ENCODE measurements around the gene RCCD1. TPM values are rescaled to one million over a fixed set of nuclear protein-coding genes. Genes with fewer than 3 reads are reported as not detected.

RCCD1 gene
- total RNA-seq, 2 experiments from 2014 or later = 30.0 to 30.9 TPM

DNA sequence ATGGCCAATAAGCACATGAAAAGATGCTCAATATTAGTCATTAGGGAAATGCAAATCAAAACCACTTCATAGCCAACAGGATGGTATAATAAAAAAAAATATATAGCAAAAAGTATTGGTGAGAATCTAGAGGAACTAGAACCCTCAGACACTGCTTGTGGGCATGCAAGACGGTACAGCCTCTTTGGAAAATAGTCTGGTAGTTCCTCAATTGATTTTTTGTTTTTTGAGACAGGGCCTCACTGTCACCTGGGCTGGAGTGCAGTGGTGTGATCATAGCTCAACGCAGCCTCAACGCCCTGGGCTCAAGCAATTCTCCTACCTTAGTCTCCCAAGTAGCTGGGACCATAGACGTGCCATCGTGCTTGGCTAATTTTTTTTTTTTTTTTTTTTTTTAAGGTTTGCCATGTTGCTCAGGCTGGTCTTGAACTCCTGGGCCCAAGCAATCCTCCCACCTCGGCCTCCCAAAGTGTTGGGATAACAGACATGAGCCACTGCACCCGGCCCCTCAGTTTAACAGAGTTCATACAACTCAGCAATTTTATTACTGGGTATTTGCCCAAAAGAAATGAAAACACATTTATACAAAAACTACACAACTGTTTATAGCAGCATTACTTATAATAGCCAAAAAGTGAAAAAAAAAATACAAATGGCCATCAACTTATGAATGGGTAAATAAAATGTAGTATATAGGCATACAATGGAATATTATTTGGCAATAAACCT lies 34.5 kb downstream of the RCCD1 start:
- ChIA-PET POLR2A (interaction anchor here (1.0 to 1.3 kb wide), 2 partner anchors 8 to 34 kb away, joined by 3 read pairs; partner anchors contain the start of gene VPS33B), CTCF (interaction anchor here (1.0 to 1.8 kb wide), 3 partner anchors 11 to 44 kb away, joined by 3 to 5 read pairs (median 3); no protein-coding TSS in a partner anchor)
- no peak for ATAC-seq
- intact Hi-C loops (cut with micrococcal nuclease) = no loop called here
- no peak overlapping the region for H3K4me3 Mint-ChIP-seq
- H3K27me3 Mint-ChIP-seq = no peaks in the 10 kb centered on the region
- TF ChIP-seq, protein P1, sequence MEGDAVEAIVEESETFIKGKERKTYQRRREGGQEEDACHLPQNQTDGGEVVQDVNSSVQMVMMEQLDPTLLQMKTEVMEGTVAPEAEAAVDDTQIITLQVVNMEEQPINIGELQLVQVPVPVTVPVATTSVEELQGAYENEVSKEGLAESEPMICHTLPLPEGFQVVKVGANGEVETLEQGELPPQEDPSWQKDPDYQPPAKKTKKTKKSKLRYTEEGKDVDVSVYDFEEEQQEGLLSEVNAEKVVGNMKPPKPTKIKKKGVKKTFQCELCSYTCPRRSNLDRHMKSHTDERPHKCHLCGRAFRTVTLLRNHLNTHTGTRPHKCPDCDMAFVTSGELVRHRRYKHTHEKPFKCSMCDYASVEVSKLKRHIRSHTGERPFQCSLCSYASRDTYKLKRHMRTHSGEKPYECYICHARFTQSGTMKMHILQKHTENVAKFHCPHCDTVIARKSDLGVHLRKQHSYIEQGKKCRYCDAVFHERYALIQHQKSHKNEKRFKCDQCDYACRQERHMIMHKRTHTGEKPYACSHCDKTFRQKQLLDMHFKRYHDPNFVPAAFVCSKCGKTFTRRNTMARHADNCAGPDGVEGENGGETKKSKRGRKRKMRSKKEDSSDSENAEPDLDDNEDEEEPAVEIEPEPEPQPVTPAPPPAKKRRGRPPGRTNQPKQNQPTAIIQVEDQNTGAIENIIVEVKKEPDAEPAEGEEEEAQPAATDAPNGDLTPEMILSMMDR (IDR thresholded peaks at IDR 0.05) = no peak
- no peak overlapping the region for H3K27ac Mint-ChIP-seq
- peaks cover 21% of the 10 kb centered on the region for H3K36me3 Mint-ChIP-seq (ENCODE audit: low read depth)
- H3K4me1 Mint-ChIP-seq (ENCODE audit: low read depth) = peaks cover 23% of the 10 kb centered on the region
- no peaks in the 10 kb centered on the region for H3K9me3 Mint-ChIP-seq
- no peak for DNase-seq

DNA sequence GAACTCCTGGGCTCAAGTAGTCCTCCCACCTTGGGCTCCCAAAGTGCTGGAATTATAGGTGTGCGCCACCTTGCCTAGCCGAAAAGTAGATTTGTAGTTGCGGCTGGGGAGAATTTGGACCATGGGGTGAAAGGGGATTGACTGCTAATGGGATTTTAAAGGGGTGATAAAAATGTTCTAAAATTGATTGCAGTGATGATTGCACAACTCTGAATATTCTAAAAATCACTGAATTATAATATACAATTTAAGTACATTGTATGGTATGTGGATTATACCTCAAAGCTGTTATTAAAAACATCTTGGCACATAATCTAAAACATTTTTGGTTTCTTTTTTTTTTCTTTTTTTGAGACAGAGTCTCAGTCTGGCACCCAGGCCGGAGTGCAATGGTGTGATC lies 35.8 kb downstream of the RCCD1 start:
- intact Hi-C loops (cut with micrococcal nuclease) = no loop called here
- H3K36me3 Mint-ChIP-seq (ENCODE audit: low read depth) = peaks cover 16% of the 10 kb centered on the region
- ATAC-seq = no peak
- H3K9me3 Mint-ChIP-seq = no peaks in the 10 kb centered on the region
- no peak overlapping the region for H3K4me3 Mint-ChIP-seq
- ChIA-PET POLR2A (interaction anchor here (1.3 kb wide), 1 partner anchor 32 kb away, joined by 3 read pairs; the partner anchor contains the start of gene VPS33B), CTCF (interaction anchor here (1.1 kb wide), 1 partner anchor 12 kb away, joined by 3 read pairs; no protein-coding TSS in a partner anchor)
- H3K27me3 Mint-ChIP-seq = no peaks in the 10 kb centered on the region
- peaks cover 25% of the 10 kb centered on the region for H3K4me1 Mint-ChIP-seq (ENCODE audit: low read depth)
- no peak overlapping the region for H3K27ac Mint-ChIP-seq
- no peak for DNase-seq
- TF ChIP-seq, protein P1 (IDR thresholded peaks at IDR 0.05) = no peak

DNA sequence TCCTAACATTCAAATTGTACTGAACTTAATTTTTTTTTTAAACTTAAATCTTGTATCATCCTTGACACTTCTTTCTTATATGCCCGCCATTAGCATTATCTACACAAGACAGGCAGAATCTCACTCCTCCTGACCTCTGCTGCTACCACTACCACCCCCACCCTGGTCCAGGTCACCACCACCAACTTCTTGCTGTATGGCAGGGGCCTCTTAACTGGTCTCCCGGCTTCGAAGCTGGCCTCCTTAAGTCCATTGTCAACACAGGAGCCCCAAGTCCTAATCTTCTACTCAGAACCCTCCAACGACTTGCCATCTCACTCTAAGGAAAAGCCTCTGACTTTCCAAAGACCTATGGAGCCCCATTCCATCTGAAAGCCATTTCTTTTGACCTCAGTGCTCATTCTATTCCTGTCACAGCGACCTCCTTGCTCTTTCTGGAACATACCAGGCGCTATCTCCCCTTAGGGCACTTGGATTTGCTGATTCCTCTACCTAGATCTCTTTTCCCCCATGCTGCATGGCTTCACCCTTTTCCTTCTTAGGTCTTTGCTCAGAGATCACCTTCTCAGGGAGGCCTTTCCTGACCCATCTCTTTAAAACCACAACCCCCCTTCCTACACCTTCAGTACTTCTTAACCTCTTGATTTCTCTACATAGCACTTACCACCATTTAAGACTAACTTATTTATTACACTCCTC lies 37.1 kb downstream of the RCCD1 start:
- ATAC-seq = no peak
- Mint-ChIP-seq H3K36me3 (ENCODE audit: low read depth) (peaks cover 16% of the 10 kb centered on the region), H3K27me3 (no peaks in the 10 kb centered on the region), H3K27ac (no peak overlapping the region), H3K9me3 (no peaks in the 10 kb centered on the region), H3K4me3 (no peak overlapping the region), H3K4me1 (ENCODE audit: low read depth) (peaks cover 32% of the 10 kb centered on the region)
- TF ChIP-seq, protein P1 (IDR thresholded peaks at IDR 0.05) = no peak
- intact Hi-C loops (cut with micrococcal nuclease) = no loop called here
- DNase-seq = no peak
- CTCF ChIA-PET = no interaction called here
- POLR2A ChIA-PET = no interaction called here

DNA sequence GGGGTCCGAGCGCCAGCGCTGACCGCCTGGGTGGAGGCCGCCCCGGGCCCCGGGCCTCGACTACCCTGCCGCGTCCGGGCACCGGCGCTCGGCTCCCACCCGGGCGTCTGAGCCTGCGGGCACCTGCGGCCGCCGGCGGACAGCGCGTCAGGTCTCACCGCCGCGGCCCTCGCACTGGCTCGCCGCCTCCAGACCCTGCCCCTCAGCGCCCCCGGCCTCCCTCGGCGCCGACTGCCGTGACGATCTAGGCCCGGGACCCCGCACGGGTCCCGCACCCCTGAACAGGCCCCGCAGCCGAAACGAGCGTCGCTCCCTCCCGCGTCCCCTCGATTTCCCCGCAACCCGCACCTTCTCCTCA lies 39.4 kb downstream of the RCCD1 start:
- ATAC-seq = no peak
- intact Hi-C loops (cut with micrococcal nuclease) = no loop called here
- H3K4me3 Mint-ChIP-seq = peak overlapping the region; percentile 100

More for the DNA sequence above, 39.4 kb downstream of the RCCD1 start:
- Mint-ChIP-seq H3K36me3 (ENCODE audit: low read depth) (peaks cover 31% of the 10 kb centered on the region), H3K27me3 (no peaks in the 10 kb centered on the region), H3K27ac (peak overlapping the region; percentile 99), H3K9me3 (no peaks in the 10 kb centered on the region), H3K4me1 (ENCODE audit: low read depth) (peaks cover 27% of the 10 kb centered on the region)
- ChIA-PET CTCF (interaction anchor here (1.0 to 1.8 kb wide), 4 partner anchors 11 to 62 kb away, joined by 4 to 7 read pairs (median 5); partner anchors contain the start of gene HDDC3), POLR2A (interaction anchor here (0.6 to 1.2 kb wide), 4 partner anchors 8 to 58 kb away, joined by 3 to 5 read pairs (median 3); no protein-coding TSS in a partner anchor)
- TF ChIP-seq, protein P1 (IDR thresholded peaks at IDR 0.05) = no peak
- DNase-seq = no peak
